DOHH2 (cell line): ENCODE measurements around the gene ZNF329.

Experiments used
- CTCF ChIP-seq: fragments of 200-600 bp; sonication (generic); IDR thresholded peaks from one replicate; pipeline ENCODE4 v1.5.1; 2014; ENCODE audit warnings: antibody characterized with exemption, mild to moderate bottlenecking, low read depth, low read length; ENCODE audit not compliant: poor library complexity, severe bottlenecking
- EZH2phosphoT487 ChIP-seq: fragments of 200-600 bp; sonication (generic); IDR thresholded peaks from 2 replicates; pipeline ENCODE4 v1.6.1; 2017; ENCODE audit warnings: borderline replicate concordance, mild to moderate bottlenecking, antibody characterized with exemption, low read length, moderate library complexity, mixed read lengths

GRCh38 chr19:58086825-58087710, 63.5 kb downstream of the ZNF329 start:
- no peak for TF ChIP-seq CTCF
- TF ChIP-seq EZH2phosphoT487 = no peak
